Effector memory CD8-positive, alpha-beta T cell (primary cell): ENCODE results near the gene MYO1F.

Experiments
- ATAC-seq: fragments of 150-1000 bp; cut with Tn5 transposase; replicated peaks from 2 replicates; pipeline ENCODE4 v1.10.0; 2021; ENCODE audit warnings: mild to moderate bottlenecking, moderate library complexity
- DNase-seq, 3 experiments: peaks; one replicate each; pipeline ENCODE4 v3.0.0; 2021
- H3K27ac Mint-ChIP-seq, 2 donors: one replicate each; pipeline ENCODE4 v1.8.0; 2022; ENCODE audit warnings: mild to moderate bottlenecking in 2 of 2, mixed read lengths in 2 of 2, moderate library complexity in 2 of 2
- H3K27me3 Mint-ChIP-seq, 2 donors: one replicate each; pipeline ENCODE4 v1.8.0; 2022; ENCODE audit warnings: mixed read lengths in 2 of 2
- H3K36me3 Mint-ChIP-seq: one replicate; pipeline ENCODE4 v1.8.0; 2022; ENCODE audit warnings: mild to moderate bottlenecking, moderate library complexity, mixed read lengths; ENCODE audit not compliant: insufficient read depth
- H3K4me1 Mint-ChIP-seq, 2 donors: one replicate each; pipeline ENCODE4 v1.8.0; 2022; ENCODE audit warnings: low read depth in 2 of 2, mixed read lengths in 2 of 2
- H3K4me3 Mint-ChIP-seq, 2 donors: one replicate each; pipeline ENCODE4 v1.8.0; 2022; ENCODE audit warnings: mild to moderate bottlenecking in 2 of 2, mixed read lengths in 2 of 2, moderate library complexity in 2 of 2
- H3K9me3 Mint-ChIP-seq, 2 donors: one replicate each; pipeline ENCODE4 v1.8.0; 2022; ENCODE audit warnings: mixed read lengths in 2 of 2

The MYO1F gene

DNA sequence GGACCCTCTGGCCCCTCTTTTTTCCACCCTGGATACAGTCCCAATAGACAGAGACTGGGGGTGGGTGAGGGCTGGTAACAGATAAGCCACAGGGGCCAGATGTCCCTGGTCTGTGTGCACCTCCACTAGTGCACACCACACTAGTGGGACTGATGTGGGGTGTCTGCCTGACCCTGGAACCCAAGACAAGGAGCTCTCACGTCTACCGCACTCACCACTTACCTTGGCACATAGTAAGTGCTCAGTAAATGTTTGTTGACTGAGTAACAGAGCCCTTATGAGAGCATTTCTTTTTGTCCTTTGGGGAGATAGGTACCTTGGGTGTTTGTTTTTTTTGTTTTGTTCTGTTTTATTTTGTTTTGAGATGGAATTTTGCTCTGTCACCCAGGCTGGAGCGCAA is 40.1 kb downstream of the MYO1F start:
- peak overlapping the region; percentile 25 to 82 for H3K27ac Mint-ChIP-seq
- peaks cover 96% of the 10 kb centered on the region for H3K36me3 Mint-ChIP-seq
- H3K27me3 Mint-ChIP-seq: no peaks in the 10 kb centered on the region

DNA sequence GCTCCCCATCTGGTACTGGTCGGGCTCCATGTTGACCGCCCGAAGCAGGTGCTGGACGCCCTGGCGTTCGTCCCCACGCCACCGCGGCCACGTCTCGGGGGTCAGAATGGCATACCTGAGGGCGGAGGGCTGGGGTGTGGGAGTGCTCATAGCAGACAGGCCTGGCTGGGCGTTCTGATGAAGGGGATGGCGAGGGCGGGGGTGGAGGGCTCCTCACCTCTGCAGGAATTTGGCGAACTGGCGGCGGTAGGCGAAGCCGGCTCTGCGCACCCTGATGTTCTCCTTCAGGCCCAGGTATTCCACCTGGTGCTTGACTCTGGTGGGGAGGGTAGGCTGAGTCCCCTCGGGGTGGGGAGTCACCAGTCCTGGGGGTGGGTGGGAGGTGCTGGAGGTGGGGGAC is 41.0 kb downstream of the MYO1F start:
- no peaks in the 10 kb centered on the region for H3K27me3 Mint-ChIP-seq
- ATAC-seq (no peak), DNase-seq (no peak)
- no peak overlapping the region for H3K4me3 Mint-ChIP-seq
- no peaks in the 10 kb centered on the region for H3K4me1 Mint-ChIP-seq
- H3K36me3 Mint-ChIP-seq: peaks cover 96% of the 10 kb centered on the region
- H3K27ac Mint-ChIP-seq: peak overlapping the region; percentile 25 to 82
- H3K9me3 Mint-ChIP-seq: no peaks in the 10 kb centered on the region

More for the DNA sequence above, 40.1 kb downstream of the MYO1F start:
- no peak for DNase-seq
- no peak overlapping the region for H3K4me3 Mint-ChIP-seq
- peaks cover 0 to 2% of the 10 kb centered on the region in 2 donors for H3K4me1 Mint-ChIP-seq
- no peaks in the 10 kb centered on the region for H3K9me3 Mint-ChIP-seq
- ATAC-seq: no peak

DNA sequence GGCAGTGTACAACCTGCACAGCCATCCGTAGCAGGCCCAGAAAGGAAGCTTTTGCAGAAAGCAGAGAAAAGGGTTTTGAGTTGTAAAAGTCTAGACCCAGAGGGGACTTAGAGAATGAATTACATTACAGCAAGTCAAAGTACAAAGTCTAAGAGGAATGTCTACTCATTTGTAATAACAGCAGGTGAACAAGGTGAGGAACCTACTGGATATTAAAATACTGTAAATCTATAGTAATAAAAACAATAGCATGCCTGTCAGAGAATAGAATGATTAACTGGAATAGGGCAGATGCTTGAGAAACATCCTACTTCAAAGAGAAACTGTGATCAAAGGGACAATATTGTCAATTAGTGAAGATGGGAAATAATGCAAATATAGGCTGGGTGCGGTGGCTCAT is 45.0 kb downstream of the MYO1F start:
- peak overlapping the region in 1 of 2 donors; percentile 73 for H3K27ac Mint-ChIP-seq
- no peak for ATAC-seq
- H3K4me3 Mint-ChIP-seq: no peak overlapping the region
- H3K4me1 Mint-ChIP-seq: peaks cover 7 to 9% of the 10 kb centered on the region in 2 donors
- no peaks in the 10 kb centered on the region for H3K27me3 Mint-ChIP-seq
- no peaks in the 10 kb centered on the region for H3K9me3 Mint-ChIP-seq
- peaks cover 84% of the 10 kb centered on the region for H3K36me3 Mint-ChIP-seq
- no peak for DNase-seq

DNA sequence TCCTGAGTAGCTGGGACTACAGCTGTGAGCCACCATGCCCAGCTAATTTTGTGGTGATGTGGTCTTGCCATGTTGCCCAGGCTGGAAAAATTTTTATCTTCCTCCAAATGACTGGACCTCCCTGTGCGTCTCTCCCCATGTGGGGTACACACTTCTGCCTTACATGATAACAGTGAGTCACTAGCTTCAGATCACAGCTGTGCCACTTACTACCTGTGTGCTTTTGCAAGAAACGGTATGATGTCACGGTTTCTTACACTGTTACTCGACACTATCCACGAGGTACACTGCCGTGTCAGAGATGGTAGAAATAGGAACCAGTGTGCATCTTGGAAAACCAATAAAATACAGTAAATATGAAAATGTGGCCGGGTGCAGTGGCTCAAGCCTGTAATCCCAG is 45.8 kb downstream of the MYO1F start:
- Mint-ChIP-seq H3K36me3 (peaks cover 76% of the 10 kb centered on the region), H3K27ac (peak overlapping the region in 1 of 2 donors; percentile 73), H3K4me3 (no peak overlapping the region), H3K4me1 (peaks cover 9 to 10% of the 10 kb centered on the region in 2 donors), H3K9me3 (no peaks in the 10 kb centered on the region), H3K27me3 (no peaks in the 10 kb centered on the region)
- ATAC-seq (no peak), DNase-seq (no peak)

DNA sequence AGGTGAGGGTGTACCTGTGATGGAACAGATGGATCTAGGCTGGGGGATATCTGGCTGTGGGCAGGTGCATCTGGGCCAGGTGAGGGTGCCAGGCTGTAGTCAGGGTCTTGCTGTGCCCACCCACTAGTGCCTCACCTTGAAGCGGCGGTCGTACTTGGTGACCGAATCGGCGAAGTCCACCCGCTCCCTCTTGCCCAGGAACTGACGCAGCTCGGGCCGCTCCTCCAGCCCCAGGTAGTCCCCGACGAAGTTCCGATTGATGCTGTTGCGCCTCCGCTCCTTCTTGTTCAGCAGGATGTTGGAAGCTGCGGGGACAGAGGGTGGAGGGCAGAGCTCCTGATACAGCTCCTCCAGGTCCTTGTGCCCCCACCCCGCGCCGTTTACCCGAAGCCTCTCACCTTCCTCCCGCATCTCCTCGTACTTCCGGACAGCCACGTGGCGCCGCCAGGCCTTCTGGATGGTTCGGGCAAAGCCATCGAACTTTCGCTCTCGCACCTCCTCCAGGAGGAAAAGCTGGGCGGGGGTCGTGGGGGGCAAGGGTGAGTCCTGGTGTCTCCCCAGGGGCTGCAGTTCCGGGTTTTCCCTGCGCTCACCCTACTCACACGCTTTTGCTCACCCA is 47.1 kb downstream of the MYO1F start:
- Mint-ChIP-seq H3K4me1 (peaks cover 9 to 10% of the 10 kb centered on the region in 2 donors), H3K9me3 (no peaks in the 10 kb centered on the region), H3K27me3 (no peaks in the 10 kb centered on the region), H3K27ac (peak overlapping the region; percentile 73 to 84), H3K4me3 (no peak overlapping the region), H3K36me3 (peaks cover 63% of the 10 kb centered on the region)
- no peak for ATAC-seq
- DNase-seq: no peak

DNA sequence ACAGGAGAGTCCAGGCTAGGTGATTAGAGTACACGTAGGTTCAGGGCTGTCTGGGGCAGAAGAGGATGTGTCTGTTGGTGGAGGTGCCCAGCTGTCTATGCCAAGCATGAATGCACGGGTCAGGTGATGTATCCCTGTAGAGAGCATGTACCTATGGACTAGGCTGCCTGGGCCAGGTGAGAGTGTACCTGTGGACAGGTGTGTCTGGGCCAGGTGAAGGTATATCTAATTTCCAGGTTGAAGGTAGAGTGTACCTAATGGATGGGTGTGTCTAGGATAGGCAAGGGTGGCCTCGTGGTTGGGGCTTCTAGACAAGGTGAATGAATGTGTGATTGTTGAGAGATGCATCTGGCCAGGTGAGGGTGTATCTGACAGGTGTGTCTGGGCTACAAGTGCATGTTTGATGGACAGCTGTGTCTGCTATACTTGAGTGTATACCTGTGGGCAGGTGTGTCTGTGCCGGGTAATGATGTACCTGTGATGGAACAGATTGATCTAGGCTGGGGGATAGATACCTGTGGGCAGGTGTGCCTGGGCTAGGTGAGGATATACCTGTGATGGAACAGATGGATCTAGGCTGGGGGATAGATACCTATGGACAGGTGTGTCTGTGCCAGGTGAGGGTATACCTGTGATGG is 47.8 kb downstream of the MYO1F start:
- Mint-ChIP-seq H3K4me1 (peaks cover 9 to 11% of the 10 kb centered on the region in 2 donors), H3K9me3 (no peaks in the 10 kb centered on the region), H3K4me3 (no peak overlapping the region), H3K27me3 (no peaks in the 10 kb centered on the region), H3K27ac (peak overlapping the region; percentile 73 to 84), H3K36me3 (peaks cover 56% of the 10 kb centered on the region)
- no peak for DNase-seq
- ATAC-seq: no peak

DNA sequence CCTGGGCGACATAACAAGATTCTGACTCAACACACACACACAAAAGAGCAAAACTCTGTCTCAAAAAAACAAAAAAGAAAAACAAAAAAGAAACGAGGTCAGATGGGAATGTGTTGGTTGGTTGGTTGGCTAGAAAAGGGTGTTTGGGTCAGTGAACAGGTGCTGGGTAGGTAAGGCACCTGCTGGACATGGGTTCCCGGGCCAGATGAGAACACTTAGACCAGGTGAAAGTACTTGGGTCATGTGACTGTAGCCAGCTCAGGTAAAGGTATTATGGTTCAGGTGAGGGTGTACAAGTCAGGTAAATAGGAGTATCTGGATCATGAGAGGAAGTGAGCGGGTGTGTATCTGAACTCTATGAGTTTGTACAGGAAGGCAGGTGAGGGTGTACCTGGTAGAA is 48.7 kb downstream of the MYO1F start:
- H3K4me3 Mint-ChIP-seq: no peak overlapping the region
- H3K27ac Mint-ChIP-seq: peak overlapping the region; percentile 3 to 84
- no peaks in the 10 kb centered on the region for H3K9me3 Mint-ChIP-seq
- H3K36me3 Mint-ChIP-seq: peaks cover 46% of the 10 kb centered on the region
- DNase-seq (no peak), ATAC-seq (no peak)
- peaks cover 9 to 12% of the 10 kb centered on the region in 2 donors for H3K4me1 Mint-ChIP-seq
- H3K27me3 Mint-ChIP-seq: no peaks in the 10 kb centered on the region

DNA sequence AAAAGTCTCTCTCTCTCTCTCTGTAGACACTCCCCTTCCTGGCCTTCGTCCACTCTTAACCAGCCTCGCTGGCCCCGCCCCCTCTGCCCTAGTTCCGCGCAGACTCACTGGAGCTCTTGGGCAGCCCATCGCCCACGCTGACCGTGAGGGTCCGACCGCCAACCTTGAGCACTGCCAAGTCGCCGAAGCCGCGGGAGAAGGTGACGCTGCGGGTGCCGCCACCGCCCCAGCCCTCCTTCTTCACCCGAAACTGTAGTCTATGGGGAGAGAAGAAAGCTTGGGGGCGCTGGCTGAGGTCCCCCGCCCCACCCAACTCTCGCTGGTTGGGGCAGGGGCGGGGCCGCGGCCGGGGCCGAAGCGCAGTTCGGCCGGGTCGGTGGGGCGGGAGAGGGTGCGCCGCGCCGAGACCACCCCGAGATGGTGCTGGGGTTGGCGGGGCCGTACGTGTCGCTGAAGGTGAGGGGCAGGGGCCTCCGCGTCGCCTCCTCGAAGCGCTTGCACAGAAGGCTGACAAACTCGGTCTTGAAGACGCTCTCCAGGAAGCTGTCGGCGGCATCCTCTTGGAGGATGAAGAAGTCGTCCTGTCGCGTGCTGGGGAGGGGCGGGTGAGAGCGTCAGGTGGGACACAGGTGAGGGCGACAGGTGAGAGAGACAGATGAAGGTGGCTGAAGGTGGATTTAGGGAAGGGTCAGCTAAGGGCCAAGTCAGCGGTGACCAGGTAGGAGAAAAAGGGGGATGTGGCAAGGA is 50.7 kb downstream of the MYO1F start:
- peak overlapping the region in 1 of 2 donors; percentile 87 for H3K27ac Mint-ChIP-seq
- peaks cover 9 to 12% of the 10 kb centered on the region in 2 donors for H3K4me1 Mint-ChIP-seq

DNA sequence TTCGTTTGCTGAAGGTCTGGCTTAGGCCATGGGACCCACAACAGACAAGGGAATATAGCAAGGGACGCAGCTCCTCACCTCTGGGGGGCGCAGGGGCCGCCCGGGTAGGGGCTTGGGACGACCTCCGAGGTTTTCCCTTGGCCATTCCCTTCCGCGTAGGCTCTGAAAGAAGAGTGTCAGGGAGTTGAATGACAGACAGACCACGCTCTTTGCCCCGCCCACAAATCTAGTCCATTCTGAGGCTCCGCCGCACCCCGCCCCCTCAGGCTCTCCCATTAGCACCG is 51.9 kb downstream of the MYO1F start:
- H3K27me3 Mint-ChIP-seq: no peaks in the 10 kb centered on the region
- DNase-seq: no peak
- peaks cover 18% of the 10 kb centered on the region for H3K36me3 Mint-ChIP-seq
- no peaks in the 10 kb centered on the region for H3K9me3 Mint-ChIP-seq
- no peak for ATAC-seq
- no peak overlapping the region for H3K27ac Mint-ChIP-seq
- H3K4me3 Mint-ChIP-seq: no peak overlapping the region
- peaks cover 9 to 15% of the 10 kb centered on the region in 2 donors for H3K4me1 Mint-ChIP-seq

More for the DNA sequence above, 50.7 kb downstream of the MYO1F start:
- Mint-ChIP-seq H3K4me3 (no peak overlapping the region), H3K36me3 (peaks cover 30% of the 10 kb centered on the region), H3K9me3 (no peaks in the 10 kb centered on the region), H3K27me3 (no peaks in the 10 kb centered on the region)
- DNase-seq (no peak), ATAC-seq (no peak)

DNA sequence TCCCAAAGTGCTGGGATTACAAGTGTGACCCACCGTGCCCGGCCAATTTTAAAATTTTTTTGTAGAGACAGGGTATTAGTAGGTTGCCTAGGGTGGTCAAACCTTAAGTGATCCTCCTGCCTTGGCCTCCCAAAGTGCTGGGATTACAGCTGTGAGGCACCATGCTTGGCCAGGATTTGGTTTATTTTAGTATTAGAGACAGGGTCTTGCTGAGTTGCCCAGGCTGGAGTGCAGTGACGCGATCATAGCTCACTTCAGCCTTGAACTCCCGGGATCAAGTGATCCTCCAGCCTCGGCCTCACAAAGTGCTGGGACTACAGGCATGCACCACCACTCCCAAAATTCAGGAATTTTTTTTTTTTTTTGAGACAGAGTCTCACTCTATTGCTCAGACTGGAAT is 57.9 kb downstream of the MYO1F start:
- ATAC-seq (no peak), DNase-seq (no peak)
- peak overlapping the region in 1 of 2 donors; percentile 99 for H3K27ac Mint-ChIP-seq
- peak overlapping the region; percentile 25 to 89 for H3K4me3 Mint-ChIP-seq
- peaks cover 29% of the 10 kb centered on the region for H3K36me3 Mint-ChIP-seq
- no peaks in the 10 kb centered on the region for H3K27me3 Mint-ChIP-seq
- no peaks in the 10 kb centered on the region for H3K9me3 Mint-ChIP-seq
- H3K4me1 Mint-ChIP-seq: peaks cover 37 to 41% of the 10 kb centered on the region in 2 donors

DNA sequence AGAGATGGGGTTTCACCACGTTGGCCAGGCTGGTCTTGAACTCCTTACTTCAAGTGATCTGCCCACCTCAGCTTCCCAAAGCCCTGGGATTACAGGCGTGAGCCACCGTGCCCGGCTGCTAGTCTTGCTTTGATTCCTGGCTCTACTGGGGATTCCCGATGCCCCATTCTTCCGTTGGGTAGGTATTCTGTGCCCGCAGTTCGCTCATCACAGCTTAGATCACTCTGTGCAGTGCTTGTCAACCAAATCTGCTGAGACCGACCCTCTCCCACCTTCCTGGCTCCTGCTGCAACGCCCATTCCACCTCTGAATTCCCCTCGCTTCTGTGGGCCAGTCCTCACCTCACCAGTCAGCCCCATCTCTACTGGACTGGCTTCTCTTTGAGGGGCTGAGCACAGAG is 58.7 kb downstream of the MYO1F start:
- Mint-ChIP-seq H3K4me3 (peak overlapping the region; percentile 61 to 89), H3K4me1 (peaks cover 42 to 44% of the 10 kb centered on the region in 2 donors), H3K27ac (peak overlapping the region; percentile 97 to 99), H3K36me3 (peaks cover 37% of the 10 kb centered on the region), H3K27me3 (no peaks in the 10 kb centered on the region), H3K9me3 (no peaks in the 10 kb centered on the region)
- no peak for DNase-seq
- no peak for ATAC-seq

DNA sequence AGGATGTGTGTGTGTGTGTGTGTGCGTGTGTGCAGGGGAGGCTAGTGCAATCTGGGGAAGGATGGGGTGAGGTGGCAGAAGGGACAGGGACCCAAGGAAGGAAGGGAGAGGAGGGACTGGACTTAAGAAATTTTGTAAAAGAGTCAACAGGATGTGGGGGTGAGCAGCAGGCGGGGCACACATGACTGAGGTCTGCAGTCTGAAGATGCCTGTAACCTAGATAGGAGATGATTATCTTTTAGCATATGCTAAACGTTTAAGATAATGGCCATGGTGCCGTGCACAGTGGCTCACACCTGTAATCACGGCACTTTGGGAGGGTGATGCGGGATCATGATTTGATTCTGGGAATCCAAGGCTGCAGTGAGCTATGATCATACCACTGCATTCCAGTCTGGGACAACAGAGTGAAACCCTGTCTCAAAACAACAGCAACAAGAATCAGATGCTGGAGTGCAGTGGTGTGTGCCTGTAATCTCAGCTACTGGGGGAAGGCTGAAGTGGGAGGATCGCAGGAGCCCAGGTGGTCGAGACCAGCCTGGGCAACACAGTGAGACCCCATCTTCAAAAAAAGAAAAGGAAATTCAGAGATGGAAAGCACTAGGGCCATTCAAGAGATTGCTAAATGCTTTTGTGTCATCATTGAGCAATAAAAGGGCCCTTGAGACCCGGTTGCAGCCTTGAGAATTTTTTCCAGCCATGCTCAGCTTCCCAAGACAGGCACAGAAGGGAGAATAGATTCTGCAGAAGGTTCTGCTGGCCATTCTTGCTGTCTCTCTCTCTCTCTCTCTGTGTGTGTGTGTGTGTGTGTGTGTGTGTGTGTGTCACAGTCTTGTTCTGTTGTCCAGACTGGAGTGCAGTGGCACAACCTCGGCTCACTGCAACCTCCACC is 59.4 kb downstream of the MYO1F start:
- no peaks in the 10 kb centered on the region for H3K9me3 Mint-ChIP-seq
- H3K36me3 Mint-ChIP-seq: peaks cover 40% of the 10 kb centered on the region
- ATAC-seq (peak; percentile 53), DNase-seq (peak; percentile 48 to 50 (median 48))
- H3K4me1 Mint-ChIP-seq: peaks cover 45 to 49% of the 10 kb centered on the region in 2 donors
- H3K27ac Mint-ChIP-seq: peak overlapping the region; percentile 97 to 99
- H3K27me3 Mint-ChIP-seq: no peaks in the 10 kb centered on the region
- peak overlapping the region; percentile 61 to 89 for H3K4me3 Mint-ChIP-seq

DNA sequence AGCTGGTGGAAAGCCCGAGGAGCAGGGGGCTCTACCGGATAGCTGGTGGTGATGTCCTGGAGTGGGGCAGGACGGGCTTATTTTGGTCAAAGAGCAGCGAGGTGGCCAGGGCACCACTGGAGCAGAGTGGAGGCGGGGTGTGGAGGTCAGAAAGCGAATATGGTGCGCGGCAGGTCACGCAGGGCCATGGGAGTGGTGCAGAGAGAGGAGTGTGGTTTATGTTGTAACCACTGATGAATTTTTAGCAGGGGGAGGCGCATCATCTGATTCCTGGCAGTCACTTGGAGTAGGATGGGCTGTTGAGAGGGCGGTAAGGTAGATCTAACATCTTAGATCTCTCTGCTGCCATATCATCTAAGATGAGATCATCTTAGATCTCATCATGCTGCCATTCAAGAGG is 61.9 kb downstream of the MYO1F start:
- Mint-ChIP-seq H3K27me3 (no peaks in the 10 kb centered on the region), H3K4me3 (peak overlapping the region; percentile 89 to 91), H3K4me1 (peaks cover 46 to 49% of the 10 kb centered on the region in 2 donors), H3K9me3 (no peaks in the 10 kb centered on the region), H3K27ac (peak overlapping the region; percentile 97 to 99), H3K36me3 (peaks cover 40% of the 10 kb centered on the region)
- DNase-seq (peak in 2 of 3 experiments; percentile 59 to 60), ATAC-seq (peak; percentile 48)
